Thymus (tissue), 11 donors: ENCODE measurements around the gene UTF1. TPM values are rescaled to one million over a fixed set of nuclear protein-coding genes. Genes with fewer than 3 reads are reported as not detected.
"Not testable (repeated sequence)": the region's sequence is repeated elsewhere in the genome, so short reads cannot be mapped to it uniquely, and the experiment has no call there.

Experiments used
- DNase-seq, 9 donors: peaks; one replicate each; pipeline ENCODE4 v3.0.0-alpha.2; 2013; ENCODE audit warnings: low spot score in 9 of 9, low read depth in 6 of 9, missing footprints in 1 of 9
- H3K27ac ChIP-seq, 2 donors: one replicate each; pipeline ENCODE4 v1.5.1; 2013; ENCODE audit warnings: control low read depth in 1 of 2, low read depth in 1 of 2, low read length in 1 of 2, mild to moderate bottlenecking in 1 of 2, moderate library complexity in 1 of 2
- H3K27me3 ChIP-seq, 2 donors: one replicate each; pipeline ENCODE4 v1.5.1; 2013; ENCODE audit warnings: low read length in 1 of 2; ENCODE audit not compliant: control insufficient read depth in 2 of 2, insufficient read depth in 1 of 2
- H3K36me3 ChIP-seq, 2 donors: one replicate each; pipeline ENCODE4 v1.5.1; 2013; ENCODE audit warnings: low read length in 1 of 2, mild to moderate bottlenecking in 1 of 2, moderate library complexity in 1 of 2; ENCODE audit not compliant: control insufficient read depth in 2 of 2, insufficient read depth in 2 of 2
- H3K4me1 ChIP-seq, 2 donors: one replicate each; pipeline ENCODE4 v1.5.1; 2013; ENCODE audit warnings: low read length in 2 of 2; ENCODE audit not compliant: control insufficient read depth in 2 of 2, insufficient read depth in 2 of 2
- H3K4me3 ChIP-seq, 2 donors: one replicate each; pipeline ENCODE4 v1.5.1; 2013; ENCODE audit warnings: low read length in 2 of 2, control low read depth in 1 of 2, mild to moderate bottlenecking in 1 of 2
- H3K9me3 ChIP-seq, 2 donors: one replicate each; pipeline ENCODE4 v1.5.1; 2013; ENCODE audit warnings: low read length in 1 of 2, mild to moderate bottlenecking in 1 of 2; ENCODE audit not compliant: control insufficient read depth in 2 of 2, insufficient read depth in 1 of 2
- WGBS: extraction: QIAGEN DNeasy Blood & Tissue Kit; methylation state at CpG from one replicate; pipeline ENCODE4 v1.1.7; 2013; 5-methylcytosine and 5-hydroxymethylcytosine counted together
- polyA plus RNA-seq: library from polyadenylated mRNA; stranded (reverse); fragments of 200-250 nt; gene quantifications from one replicate; pipeline ENCODE4 v1.2.3, GENCODE V29; 2013
- total RNA-seq: library from RNA; stranded (reverse); fragments of 120-200 nt; gene quantifications from one replicate; pipeline ENCODE4 v1.2.4, GENCODE V29; 2013
- donor health status: healthy.

The UTF1 gene
- total and polyA plus RNA-seq, 2 donors: 0.02 TPM; not detected in 1

DNA sequence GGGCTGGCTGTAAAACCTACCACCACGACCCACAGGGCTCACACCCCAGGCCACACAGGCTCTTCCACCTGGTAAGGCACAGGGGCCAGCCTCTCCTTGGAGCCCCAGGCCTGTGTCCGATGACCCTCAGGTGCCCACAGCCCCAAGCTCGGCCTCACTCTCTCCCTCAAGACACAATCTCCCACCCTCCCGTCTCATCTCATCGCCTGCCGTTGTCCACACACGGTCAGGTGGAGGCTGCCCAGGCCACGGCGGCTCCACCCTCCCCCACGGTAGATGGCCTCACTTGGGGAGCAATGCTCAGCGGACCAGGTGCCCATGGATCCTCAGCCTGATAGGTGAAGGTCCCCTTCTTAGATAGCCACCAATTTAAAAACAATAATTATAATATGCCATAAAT lies 8.7 kb upstream of the UTF1 start:
- WGBS: 92% methylated on average over 11 of the region's 11 CpGs
- no peak for DNase-seq

GRCh38 chr10:133221756-133222155 lies 8.3 kb upstream of the UTF1 start:
- DNase-seq, H3K4me1 ChIP-seq, H3K27ac ChIP-seq, H3K4me3 ChIP-seq, H3K36me3 ChIP-seq, H3K9me3 ChIP-seq: not testable (repeated sequence)
- 91% methylated on average over 17 of the region's 22 CpGs for WGBS
- H3K27me3 ChIP-seq: peaks cover 10 to 32% of the 10 kb centered on the region in 2 donors

More for the DNA sequence above, 8.7 kb upstream of the UTF1 start:
- no peak overlapping the region for H3K27ac ChIP-seq
- no peak overlapping the region for H3K4me3 ChIP-seq
- peaks cover 7 to 28% of the 10 kb centered on the region in 2 donors for H3K27me3 ChIP-seq
- peaks cover 0 to 2% of the 10 kb centered on the region in 2 donors for H3K9me3 ChIP-seq
- peaks cover 0 to 6% of the 10 kb centered on the region in 2 donors for H3K4me1 ChIP-seq
- no peaks in the 10 kb centered on the region for H3K36me3 ChIP-seq

- Histone ChIP-seq H3K4me3 (no peak overlapping the region), H3K4me1 (peaks cover 0 to 6% of the 10 kb centered on the region in 2 donors), H3K36me3 (no peaks in the 10 kb centered on the region), H3K27me3 (peaks cover 24 to 53% of the 10 kb centered on the region in 2 donors), H3K9me3 (no peaks in the 10 kb centered on the region), H3K27ac (no peak overlapping the region)
- 85% methylated on average over 14 of the region's 14 CpGs for WGBS
- DNase-seq: no peak
Measured at GRCh38 chr10:133224076-133224475, 5.9 kb upstream of the UTF1 start.

DNA sequence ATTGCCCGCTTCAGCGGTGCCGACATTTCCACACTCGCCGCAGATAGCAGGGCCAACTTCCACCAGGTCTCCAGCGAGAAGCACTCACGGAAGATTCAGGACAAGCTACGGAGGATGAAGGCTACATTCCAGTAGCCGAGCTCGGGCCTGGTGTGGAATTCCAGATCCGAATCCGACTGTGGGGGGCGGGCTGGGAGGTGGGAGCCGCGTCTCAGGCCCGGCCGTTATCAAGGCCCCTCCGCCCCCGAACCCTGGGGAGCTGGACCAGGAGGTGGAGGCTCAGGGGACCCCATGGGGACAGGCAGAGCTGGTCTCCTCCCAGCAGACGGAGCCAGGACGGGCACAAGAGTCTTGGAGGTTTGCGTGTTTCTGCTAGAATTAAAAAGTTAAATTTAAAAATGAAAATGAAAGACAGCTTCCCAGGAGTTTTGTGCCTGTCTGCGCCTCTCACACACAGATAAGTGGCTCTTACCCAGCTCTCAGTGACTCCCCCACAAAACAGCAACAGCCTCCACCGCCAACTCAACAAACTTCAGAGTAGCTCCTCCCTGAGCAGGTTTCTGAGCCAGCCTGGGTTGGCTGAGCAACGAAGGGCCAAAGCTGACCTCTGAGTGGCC lies 5.2 kb upstream of the UTF1 start:
- Histone ChIP-seq H3K9me3 (no peaks in the 10 kb centered on the region), H3K36me3 (no peaks in the 10 kb centered on the region), H3K27ac (peak overlapping the region in 1 of 2 donors; percentile 26), H3K27me3 (peaks cover 32 to 54% of the 10 kb centered on the region in 2 donors), H3K4me3 (no peak overlapping the region), H3K4me1 (peaks cover 0 to 6% of the 10 kb centered on the region in 2 donors)
- WGBS: 89% methylated on average over 25 of the region's 25 CpGs
- no peak for DNase-seq

DNA sequence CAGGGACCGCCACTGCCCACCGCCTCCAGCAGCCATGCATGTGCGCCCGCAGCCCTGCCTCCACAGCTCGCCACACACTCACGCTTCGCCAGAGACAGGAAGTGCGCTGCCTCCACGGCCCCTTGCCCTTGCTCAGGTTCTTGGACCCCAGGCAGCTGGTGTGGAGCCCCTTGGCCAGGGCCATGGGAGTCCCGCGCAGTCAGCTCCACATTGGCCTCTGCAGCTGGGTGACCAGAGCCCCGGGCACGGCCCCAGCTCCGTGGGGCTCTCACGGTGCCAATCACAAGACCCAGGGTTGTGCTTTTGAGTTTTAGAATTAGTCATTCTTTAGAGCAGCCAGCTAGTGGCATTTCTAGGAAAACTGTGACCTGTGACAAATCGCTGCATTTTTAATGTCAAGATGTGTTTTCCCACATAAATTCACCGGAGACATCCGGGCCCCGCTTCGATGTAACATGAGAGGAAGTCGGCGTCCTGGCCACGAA lies 4.3 kb upstream of the UTF1 start:
- WGBS: 67% methylated on average over 23 of the region's 23 CpGs
- no peak overlapping the region for H3K27ac ChIP-seq
- H3K4me1 ChIP-seq: peaks cover 0 to 6% of the 10 kb centered on the region in 2 donors
- H3K36me3 ChIP-seq: no peaks in the 10 kb centered on the region
- DNase-seq: no peak
- no peaks in the 10 kb centered on the region for H3K9me3 ChIP-seq
- peaks cover 40 to 56% of the 10 kb centered on the region in 2 donors for H3K27me3 ChIP-seq
- H3K4me3 ChIP-seq: no peak overlapping the region

GRCh38 chr10:133226251-133226808 lies 3.7 kb upstream of the UTF1 start:
- H3K4me1 ChIP-seq: peaks cover 0 to 6% of the 10 kb centered on the region in 2 donors
- WGBS: 35% methylated on average over 30 of the region's 30 CpGs
- H3K27me3 ChIP-seq: peaks cover 46 to 56% of the 10 kb centered on the region in 2 donors

DNA sequence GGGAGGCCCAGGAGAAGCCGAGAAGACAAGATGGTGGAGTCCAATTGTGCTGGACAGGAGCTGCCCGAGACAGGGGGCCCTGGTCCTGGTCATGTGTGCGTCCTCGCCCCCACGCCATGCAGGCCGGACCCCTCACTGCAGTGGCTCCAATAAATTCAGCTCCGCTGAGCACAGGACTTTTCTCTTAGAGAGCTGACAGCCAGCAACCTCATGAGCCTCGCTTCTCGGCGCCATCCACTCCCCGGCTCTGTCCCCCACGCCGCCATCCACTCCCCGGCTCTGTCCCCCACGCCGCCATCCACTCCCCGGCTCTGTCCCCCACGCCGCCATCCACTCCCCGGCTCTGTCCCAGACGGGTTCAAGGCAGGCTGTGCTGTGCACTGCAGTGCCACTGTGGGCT lies 2.8 kb upstream of the UTF1 start:
- H3K27ac ChIP-seq: no peak overlapping the region
- WGBS: 96% methylated on average over 21 of the region's 21 CpGs
- no peak for DNase-seq
- no peak overlapping the region for H3K4me3 ChIP-seq
- no peaks in the 10 kb centered on the region for H3K9me3 ChIP-seq
- H3K4me1 ChIP-seq: peaks cover 0 to 6% of the 10 kb centered on the region in 2 donors
- H3K36me3 ChIP-seq: no peaks in the 10 kb centered on the region
- peaks cover 56 to 65% of the 10 kb centered on the region in 2 donors for H3K27me3 ChIP-seq

More at GRCh38 chr10:133226251-133226808, 3.7 kb upstream of the UTF1 start:
- Histone ChIP-seq H3K36me3 (no peaks in the 10 kb centered on the region), H3K4me3 (no peak overlapping the region), H3K9me3 (no peaks in the 10 kb centered on the region), H3K27ac (no peak overlapping the region)
- DNase-seq: no peak

GRCh38 chr10:133229265-133230043 lies 563 bp upstream of the UTF1 start:
- Histone ChIP-seq H3K9me3 (no peaks in the 10 kb centered on the region), H3K27me3 (peaks cover 68 to 85% of the 10 kb centered on the region in 2 donors), H3K27ac (no peak overlapping the region), H3K4me1 (peaks cover 0 to 6% of the 10 kb centered on the region in 2 donors), H3K36me3 (no peaks in the 10 kb centered on the region), H3K4me3 (no peak overlapping the region)
- DNase-seq: no peak
- whole genome bisulfite sequencing: 10% methylated on average over 58 of the region's 58 CpGs
